Measurements from ENCODE around the gene AP4S1.

GRCh38 chr14:31026450-31027235, 1.2 kb downstream of the AP4S1 start:
- TF ChIP-seq, protein P1, sequence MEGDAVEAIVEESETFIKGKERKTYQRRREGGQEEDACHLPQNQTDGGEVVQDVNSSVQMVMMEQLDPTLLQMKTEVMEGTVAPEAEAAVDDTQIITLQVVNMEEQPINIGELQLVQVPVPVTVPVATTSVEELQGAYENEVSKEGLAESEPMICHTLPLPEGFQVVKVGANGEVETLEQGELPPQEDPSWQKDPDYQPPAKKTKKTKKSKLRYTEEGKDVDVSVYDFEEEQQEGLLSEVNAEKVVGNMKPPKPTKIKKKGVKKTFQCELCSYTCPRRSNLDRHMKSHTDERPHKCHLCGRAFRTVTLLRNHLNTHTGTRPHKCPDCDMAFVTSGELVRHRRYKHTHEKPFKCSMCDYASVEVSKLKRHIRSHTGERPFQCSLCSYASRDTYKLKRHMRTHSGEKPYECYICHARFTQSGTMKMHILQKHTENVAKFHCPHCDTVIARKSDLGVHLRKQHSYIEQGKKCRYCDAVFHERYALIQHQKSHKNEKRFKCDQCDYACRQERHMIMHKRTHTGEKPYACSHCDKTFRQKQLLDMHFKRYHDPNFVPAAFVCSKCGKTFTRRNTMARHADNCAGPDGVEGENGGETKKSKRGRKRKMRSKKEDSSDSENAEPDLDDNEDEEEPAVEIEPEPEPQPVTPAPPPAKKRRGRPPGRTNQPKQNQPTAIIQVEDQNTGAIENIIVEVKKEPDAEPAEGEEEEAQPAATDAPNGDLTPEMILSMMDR (IDR thresholded peaks at IDR 0.05): peak in 1 of 6 experiments; percentile 33
- TF ChIP-seq EP300 (IDR thresholded peaks at IDR 0.05) (no peak), POLR2A (IDR thresholded peaks at IDR 0.05) (peak in 3 of 4 donors; percentile 46 to 85 (median 59)), POLR2AphosphoS5 (IDR thresholded peaks at IDR 0.05) (peak; percentile 27 to 79)
